Measurements from ENCODE around the gene IL5. TPM values are rescaled to one million over a fixed set of nuclear protein-coding genes. Genes with fewer than 3 reads are reported as not detected.
A peak's percentile ranks its signal among the peaks of the same experiment; 100 is the strongest.

The IL5 gene
- total and polyA plus RNA-seq, 2 of the 13 experiments (the other 11 are each of a cell fraction or from before 2014, with no cell fraction given), result not detected

DNA sequence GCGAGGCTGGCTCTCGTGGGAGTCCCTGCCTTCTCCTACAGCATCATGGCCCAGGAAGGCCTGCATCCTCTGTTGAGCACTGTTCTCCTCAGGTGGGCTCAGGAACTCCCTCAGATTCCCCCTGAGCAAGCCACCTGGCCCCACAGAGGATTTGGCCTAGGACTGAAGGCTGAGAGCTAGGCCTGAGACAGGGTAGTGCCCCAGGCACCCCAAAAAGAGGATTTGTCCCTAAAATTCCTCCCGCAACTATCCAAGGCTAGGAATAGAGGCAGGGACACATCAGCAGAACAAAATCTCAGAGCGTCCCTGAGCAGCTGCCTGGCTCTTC, 41.7 kb downstream of the IL5 start (continued):
- TF ChIP-seq, protein P1, sequence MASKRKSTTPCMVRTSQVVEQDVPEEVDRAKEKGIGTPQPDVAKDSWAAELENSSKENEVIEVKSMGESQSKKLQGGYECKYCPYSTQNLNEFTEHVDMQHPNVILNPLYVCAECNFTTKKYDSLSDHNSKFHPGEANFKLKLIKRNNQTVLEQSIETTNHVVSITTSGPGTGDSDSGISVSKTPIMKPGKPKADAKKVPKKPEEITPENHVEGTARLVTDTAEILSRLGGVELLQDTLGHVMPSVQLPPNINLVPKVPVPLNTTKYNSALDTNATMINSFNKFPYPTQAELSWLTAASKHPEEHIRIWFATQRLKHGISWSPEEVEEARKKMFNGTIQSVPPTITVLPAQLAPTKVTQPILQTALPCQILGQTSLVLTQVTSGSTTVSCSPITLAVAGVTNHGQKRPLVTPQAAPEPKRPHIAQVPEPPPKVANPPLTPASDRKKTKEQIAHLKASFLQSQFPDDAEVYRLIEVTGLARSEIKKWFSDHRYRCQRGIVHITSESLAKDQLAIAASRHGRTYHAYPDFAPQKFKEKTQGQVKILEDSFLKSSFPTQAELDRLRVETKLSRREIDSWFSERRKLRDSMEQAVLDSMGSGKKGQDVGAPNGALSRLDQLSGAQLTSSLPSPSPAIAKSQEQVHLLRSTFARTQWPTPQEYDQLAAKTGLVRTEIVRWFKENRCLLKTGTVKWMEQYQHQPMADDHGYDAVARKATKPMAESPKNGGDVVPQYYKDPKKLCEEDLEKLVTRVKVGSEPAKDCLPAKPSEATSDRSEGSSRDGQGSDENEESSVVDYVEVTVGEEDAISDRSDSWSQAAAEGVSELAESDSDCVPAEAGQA (IDR thresholded peaks at IDR 0.05; ENCODE audit: low read depth), result no peak
- TF ChIP-seq, protein P1 (CRISPR knock-in tag; IDR thresholded peaks at IDR 0.05; ENCODE audit: borderline replicate concordance), result no peak
- peak; percentile 5; the same call in 1 of the 2 replicates for TF ChIP-seq ZSCAN29 (CRISPR knock-in tag; conservative IDR thresholded peaks at IDR 0.05)
- no peak for TF ChIP-seq ZNF567 (CRISPR knock-in tag; IDR thresholded peaks at IDR 0.05; ENCODE audit: borderline replicate concordance)
- no peak for TF ChIP-seq RFX5 (IDR thresholded peaks at IDR 0.05; ENCODE audit: low read depth, low read length)
- TF ChIP-seq ZNF382 (CRISPR knock-in tag; IDR thresholded peaks at IDR 0.05; ENCODE audit: borderline replicate concordance), result no peak
- TF ChIP-seq, protein P2, sequence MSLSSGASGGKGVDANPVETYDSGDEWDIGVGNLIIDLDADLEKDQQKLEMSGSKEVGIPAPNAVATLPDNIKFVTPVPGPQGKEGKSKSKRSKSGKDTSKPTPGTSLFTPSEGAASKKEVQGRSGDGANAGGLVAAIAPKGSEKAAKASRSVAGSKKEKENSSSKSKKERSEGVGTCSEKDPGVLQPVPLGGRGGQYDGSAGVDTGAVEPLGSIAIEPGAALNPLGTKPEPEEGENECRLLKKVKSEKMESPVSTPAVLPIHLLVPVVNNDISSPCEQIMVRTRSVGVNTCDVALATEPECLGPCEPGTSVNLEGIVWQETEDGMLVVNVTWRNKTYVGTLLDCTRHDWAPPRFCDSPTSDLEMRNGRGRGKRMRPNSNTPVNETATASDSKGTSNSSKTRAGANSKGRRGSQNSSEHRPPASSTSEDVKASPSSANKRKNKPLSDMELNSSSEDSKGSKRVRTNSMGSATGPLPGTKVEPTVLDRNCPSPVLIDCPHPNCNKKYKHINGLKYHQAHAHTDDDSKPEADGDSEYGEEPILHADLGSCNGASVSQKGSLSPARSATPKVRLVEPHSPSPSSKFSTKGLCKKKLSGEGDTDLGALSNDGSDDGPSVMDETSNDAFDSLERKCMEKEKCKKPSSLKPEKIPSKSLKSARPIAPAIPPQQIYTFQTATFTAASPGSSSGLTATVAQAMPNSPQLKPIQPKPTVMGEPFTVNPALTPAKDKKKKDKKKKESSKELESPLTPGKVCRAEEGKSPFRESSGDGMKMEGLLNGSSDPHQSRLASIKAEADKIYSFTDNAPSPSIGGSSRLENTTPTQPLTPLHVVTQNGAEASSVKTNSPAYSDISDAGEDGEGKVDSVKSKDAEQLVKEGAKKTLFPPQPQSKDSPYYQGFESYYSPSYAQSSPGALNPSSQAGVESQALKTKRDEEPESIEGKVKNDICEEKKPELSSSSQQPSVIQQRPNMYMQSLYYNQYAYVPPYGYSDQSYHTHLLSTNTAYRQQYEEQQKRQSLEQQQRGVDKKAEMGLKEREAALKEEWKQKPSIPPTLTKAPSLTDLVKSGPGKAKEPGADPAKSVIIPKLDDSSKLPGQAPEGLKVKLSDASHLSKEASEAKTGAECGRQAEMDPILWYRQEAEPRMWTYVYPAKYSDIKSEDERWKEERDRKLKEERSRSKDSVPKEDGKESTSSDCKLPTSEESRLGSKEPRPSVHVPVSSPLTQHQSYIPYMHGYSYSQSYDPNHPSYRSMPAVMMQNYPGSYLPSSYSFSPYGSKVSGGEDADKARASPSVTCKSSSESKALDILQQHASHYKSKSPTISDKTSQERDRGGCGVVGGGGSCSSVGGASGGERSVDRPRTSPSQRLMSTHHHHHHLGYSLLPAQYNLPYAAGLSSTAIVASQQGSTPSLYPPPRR (CRISPR knock-in tag; IDR thresholded peaks at IDR 0.05; ENCODE audit: borderline replicate concordance), result no peak
- TF ChIP-seq ZNF570 (CRISPR knock-in tag; IDR thresholded peaks at IDR 0.05; ENCODE audit: borderline replicate concordance), result no peak
- TF ChIP-seq, protein P3, sequence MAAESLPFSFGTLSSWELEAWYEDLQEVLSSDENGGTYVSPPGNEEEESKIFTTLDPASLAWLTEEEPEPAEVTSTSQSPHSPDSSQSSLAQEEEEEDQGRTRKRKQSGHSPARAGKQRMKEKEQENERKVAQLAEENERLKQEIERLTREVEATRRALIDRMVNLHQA (CRISPR knock-in tag; IDR thresholded peaks at IDR 0.05), result no peak
- TF ChIP-seq SRY (CRISPR knock-in tag; IDR thresholded peaks at IDR 0.05), result no peak
- no peak for TF ChIP-seq KDM1A (CRISPR knock-in tag; IDR thresholded peaks at IDR 0.05)
- no peak for TF ChIP-seq PAX8 (CRISPR knock-in tag; IDR thresholded peaks at IDR 0.05; ENCODE audit: borderline replicate concordance)
- no peak for TF ChIP-seq RAD21 (CRISPR knock-in tag; IDR thresholded peaks at IDR 0.05)
- TF ChIP-seq REL (CRISPR knock-in tag; conservative IDR thresholded peaks at IDR 0.05), result no peak

All from HepG2 (cell line).